A549 treated with GW870086 at 1 μM for 4 hours (cell line): Measurements from ENCODE around the gene ADRA2B. TPM values are rescaled to one million over a fixed set of nuclear protein-coding genes. Genes with fewer than 3 reads are reported as not detected.

Experiments used
- total RNA-seq: library from RNA; stranded (reverse); fragments of 200-300 nt; extraction: Qiagen RNA extraction; gene quantifications from 5 replicates; pipeline ENCODE4 v1.2.3, GENCODE V29; 2022; ENCODE audit warnings: low read depth

The ADRA2B gene
- total RNA-seq = 0.03 to 0.13 TPM (median 0.08 TPM) in 5 replicates

GRCh38 chr2:96116424-96116878 lies at the start of gene ADRA2B:
Gene ADRA2B, minus strand, starts transcription at chr2:96116571. Its CDS starts 422 bp downstream, at chr2:96116149.

GRCh38 chr2:96145036-96145847 lies 28.9 kb upstream of the ADRA2B start, which contains the start of gene DUSP2:
Gene DUSP2, minus strand, starts transcription at chr2:96145440. Its CDS starts 86 bp downstream, at chr2:96145354.

GRCh38 chr2:96138179-96139145 lies 22.1 kb upstream of the ADRA2B start, which contains the start of gene ASTL:
Gene ASTL, minus strand, starts transcription at chr2:96138502. Its CDS starts 66 bp downstream, at chr2:96138436.

Other genes with a start within 250 kb of the ADRA2B start
- 2.6 to 4.6 TPM (median 3.9 TPM) in 5 replicates for gene ANKRD36C, start 124.7 kb downstream of the ADRA2B start, total RNA-seq
- not detected in 5 replicates for gene GPAT2, start 81.7 kb downstream of the ADRA2B start, total RNA-seq
- not detected in 5 replicates for gene ASTL, start 21.9 kb upstream of the ADRA2B start, total RNA-seq
- gene DUSP2, start 28.9 kb upstream of the ADRA2B start, total RNA-seq = 0.21 to 0.49 TPM (median 0.38 TPM) in 5 replicates
- gene STARD7, start 92.3 kb upstream of the ADRA2B start, total RNA-seq = 83.3 to 94.9 TPM (median 89.7 TPM) in 5 replicates
- 37.9 to 48.8 TPM (median 45.0 TPM) in 5 replicates for gene TMEM127, start 149.4 kb upstream of the ADRA2B start, total RNA-seq
- 74.6 to 87.1 TPM (median 84.0 TPM) in 5 replicates for gene CIAO1, start 149.7 kb upstream of the ADRA2B start, total RNA-seq
- 115 to 121 TPM (median 119 TPM) in 5 replicates for gene SNRNP200, start 189.0 kb upstream of the ADRA2B start, total RNA-seq
- not detected in 5 replicates for gene ITPRIPL1, start 208.7 kb upstream of the ADRA2B start, total RNA-seq
- 43.4 to 47.5 TPM (median 44.9 TPM) in 5 replicates for gene NCAPH, start 219.2 kb upstream of the ADRA2B start, total RNA-seq